Osteocyte (in vitro differentiated cells): Measurements from ENCODE around the gene PWWP2A. TPM values are rescaled to one million over a fixed set of nuclear protein-coding genes. Genes with fewer than 3 reads are reported as not detected.
A peak's percentile ranks its signal among the peaks of the same experiment; 100 is the strongest.

Experiments used
- DNase-seq: peaks from one replicate; pipeline ENCODE4 v3.0.0; 2021; ENCODE audit warnings: mixed read lengths; ENCODE audit not compliant: unreplicated experiment; ENCODE audit errors: extremely low spot score
- H3K27ac Mint-ChIP-seq: one replicate; pipeline ENCODE4 v1.8.0; 2021; ENCODE audit warnings: mild to moderate bottlenecking, mixed read lengths; ENCODE audit not compliant: unreplicated experiment
- H3K27me3 Mint-ChIP-seq: one replicate; pipeline ENCODE4 v1.8.0; 2021; ENCODE audit warnings: mixed read lengths; ENCODE audit not compliant: unreplicated experiment
- H3K36me3 Mint-ChIP-seq: one replicate; pipeline ENCODE4 v1.8.0; 2021; ENCODE audit warnings: mixed read lengths; ENCODE audit not compliant: unreplicated experiment
- H3K4me1 Mint-ChIP-seq: one replicate; pipeline ENCODE4 v1.8.0; 2021; ENCODE audit warnings: mixed read lengths; ENCODE audit not compliant: unreplicated experiment
- H3K4me3 Mint-ChIP-seq: one replicate; pipeline ENCODE4 v1.8.0; 2021; ENCODE audit warnings: mild to moderate bottlenecking, moderate library complexity, mixed read lengths; ENCODE audit not compliant: unreplicated experiment
- H3K9me3 Mint-ChIP-seq: one replicate; pipeline ENCODE4 v1.8.0; 2021; ENCODE audit warnings: mixed read lengths; ENCODE audit not compliant: unreplicated experiment
- total RNA-seq: library from RNA; stranded (reverse); gene quantifications from 2 replicates; pipeline ENCODE4 v1.2.1, GENCODE V29; 2021
- TF ChIP-seq, protein P1 (sequence below): fragments of 200-600 bp; sonication (generic); IDR thresholded peaks from 2 replicates; pipeline ENCODE4 v1.5.0; 2021; ENCODE audit warnings: antibody characterized with exemption, mild to moderate bottlenecking, moderate library complexity

The PWWP2A gene
- total RNA-seq, 1 donor from 2014 or later: 22.3 TPM

DNA sequence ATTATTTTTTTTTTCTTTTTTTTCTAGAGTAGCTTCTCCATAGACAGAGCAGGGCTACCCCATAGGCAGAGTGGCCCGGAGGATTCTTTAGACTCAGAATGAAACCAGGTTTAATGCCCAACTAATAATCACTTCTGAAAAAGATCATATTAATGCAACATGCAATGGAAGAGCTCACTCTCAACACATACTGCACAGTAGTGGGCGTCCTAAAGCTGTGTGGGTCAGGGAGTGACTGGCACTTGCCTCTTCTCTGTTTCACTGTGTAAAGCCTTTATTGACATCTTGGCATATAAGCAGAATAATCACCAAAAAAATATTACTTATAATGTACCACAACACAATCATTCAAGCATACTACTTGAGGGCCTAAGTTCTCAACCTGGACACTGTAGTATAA lies 11.1 kb downstream of the PWWP2A start:
- H3K36me3 Mint-ChIP-seq: peaks cover 29% of the 10 kb centered on the region
- no peak overlapping the region for H3K27ac Mint-ChIP-seq
- H3K27me3 Mint-ChIP-seq: no peaks in the 10 kb centered on the region
- TF ChIP-seq, protein P1, sequence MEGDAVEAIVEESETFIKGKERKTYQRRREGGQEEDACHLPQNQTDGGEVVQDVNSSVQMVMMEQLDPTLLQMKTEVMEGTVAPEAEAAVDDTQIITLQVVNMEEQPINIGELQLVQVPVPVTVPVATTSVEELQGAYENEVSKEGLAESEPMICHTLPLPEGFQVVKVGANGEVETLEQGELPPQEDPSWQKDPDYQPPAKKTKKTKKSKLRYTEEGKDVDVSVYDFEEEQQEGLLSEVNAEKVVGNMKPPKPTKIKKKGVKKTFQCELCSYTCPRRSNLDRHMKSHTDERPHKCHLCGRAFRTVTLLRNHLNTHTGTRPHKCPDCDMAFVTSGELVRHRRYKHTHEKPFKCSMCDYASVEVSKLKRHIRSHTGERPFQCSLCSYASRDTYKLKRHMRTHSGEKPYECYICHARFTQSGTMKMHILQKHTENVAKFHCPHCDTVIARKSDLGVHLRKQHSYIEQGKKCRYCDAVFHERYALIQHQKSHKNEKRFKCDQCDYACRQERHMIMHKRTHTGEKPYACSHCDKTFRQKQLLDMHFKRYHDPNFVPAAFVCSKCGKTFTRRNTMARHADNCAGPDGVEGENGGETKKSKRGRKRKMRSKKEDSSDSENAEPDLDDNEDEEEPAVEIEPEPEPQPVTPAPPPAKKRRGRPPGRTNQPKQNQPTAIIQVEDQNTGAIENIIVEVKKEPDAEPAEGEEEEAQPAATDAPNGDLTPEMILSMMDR: no peak
- peaks cover 13% of the 10 kb centered on the region for H3K4me1 Mint-ChIP-seq
- no peak overlapping the region for H3K4me3 Mint-ChIP-seq
- no peak for DNase-seq
- H3K9me3 Mint-ChIP-seq: no peaks in the 10 kb centered on the region

DNA sequence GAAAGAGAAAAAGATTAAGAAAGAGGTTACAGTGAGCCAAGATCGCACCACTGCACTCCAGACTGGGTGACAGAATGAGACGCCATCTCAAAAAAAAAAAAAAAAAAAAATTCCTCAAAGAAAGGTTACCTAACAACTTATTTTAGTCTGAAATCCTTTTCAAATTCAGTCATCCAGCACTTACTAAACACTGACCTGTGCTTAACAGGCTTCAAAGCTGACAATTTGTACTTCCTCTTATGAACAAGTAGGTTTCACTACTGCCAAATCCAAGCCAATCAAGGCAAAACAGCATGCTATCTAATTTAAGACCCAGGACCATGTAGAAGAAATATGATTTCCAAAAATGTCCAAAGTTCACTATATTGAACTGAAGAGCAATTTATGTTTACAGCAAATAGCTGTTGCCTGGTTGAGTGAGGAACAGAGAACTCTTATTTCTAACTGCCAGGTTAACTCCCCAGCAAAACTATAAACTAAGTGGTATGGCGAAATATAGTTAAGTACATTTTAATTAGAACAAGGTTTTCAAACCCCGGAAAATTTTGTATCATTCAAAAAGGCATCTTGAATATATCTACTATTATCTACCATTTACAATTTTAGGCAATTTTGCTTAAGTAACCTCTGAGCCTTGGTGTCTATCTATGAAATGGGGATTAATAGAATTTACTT lies 13.4 kb downstream of the PWWP2A start:
- TF ChIP-seq, protein P1: no peak
- Mint-ChIP-seq H3K27ac (no peak overlapping the region), H3K4me3 (no peak overlapping the region), H3K27me3 (no peaks in the 10 kb centered on the region), H3K36me3 (peaks cover 23% of the 10 kb centered on the region), H3K9me3 (no peaks in the 10 kb centered on the region), H3K4me1 (peaks cover 14% of the 10 kb centered on the region)
- no peak for DNase-seq

DNA sequence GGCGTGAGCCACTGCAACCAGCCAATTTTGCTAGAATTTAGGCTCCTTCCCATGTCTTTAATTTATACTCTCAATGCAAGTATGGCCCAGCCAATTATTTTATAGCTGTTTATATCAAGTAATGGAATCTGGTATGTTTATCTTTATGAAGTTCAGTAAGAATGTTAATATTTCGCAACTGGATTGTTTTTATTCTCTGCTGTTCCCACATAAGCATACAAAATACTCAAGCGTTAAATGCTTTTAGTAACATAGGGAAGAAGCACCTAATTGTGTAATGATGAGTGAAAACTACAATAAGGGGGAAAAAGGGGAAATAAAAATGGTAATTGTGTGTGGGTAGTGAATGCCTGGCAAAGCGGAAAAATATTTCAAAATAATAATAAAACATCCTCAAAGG lies 21.3 kb downstream of the PWWP2A start:
- TF ChIP-seq, protein P1: no peak
- H3K9me3 Mint-ChIP-seq: no peaks in the 10 kb centered on the region
- no peaks in the 10 kb centered on the region for H3K27me3 Mint-ChIP-seq
- peaks cover 16% of the 10 kb centered on the region for H3K4me1 Mint-ChIP-seq
- H3K27ac Mint-ChIP-seq: peak overlapping the region; percentile 48
- no peak overlapping the region for H3K4me3 Mint-ChIP-seq
- no peak for DNase-seq
- peaks cover 17% of the 10 kb centered on the region for H3K36me3 Mint-ChIP-seq

DNA sequence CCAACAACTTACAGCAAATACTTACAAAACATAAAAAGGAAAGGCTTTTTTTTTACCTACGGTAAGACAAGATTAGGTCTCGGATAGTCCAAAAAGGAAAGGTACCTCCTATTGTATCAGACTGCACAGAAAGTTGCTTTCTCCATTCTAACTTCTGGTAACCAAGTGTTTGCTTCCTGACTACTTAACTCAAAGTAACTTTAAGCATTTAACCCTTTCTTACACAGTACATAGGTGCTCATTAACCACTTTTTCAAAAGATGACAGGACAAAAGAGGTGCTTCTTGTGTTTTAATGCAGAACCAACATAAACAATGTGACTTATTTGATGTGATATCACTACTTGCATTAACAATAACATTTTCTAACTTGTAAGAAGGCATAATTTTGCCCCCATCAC lies 23.1 kb downstream of the PWWP2A start:
- Mint-ChIP-seq H3K36me3 (peaks cover 23% of the 10 kb centered on the region), H3K4me1 (peaks cover 16% of the 10 kb centered on the region), H3K9me3 (no peaks in the 10 kb centered on the region), H3K27ac (no peak overlapping the region), H3K4me3 (no peak overlapping the region), H3K27me3 (no peaks in the 10 kb centered on the region)
- TF ChIP-seq, protein P1: no peak
- DNase-seq: no peak

DNA sequence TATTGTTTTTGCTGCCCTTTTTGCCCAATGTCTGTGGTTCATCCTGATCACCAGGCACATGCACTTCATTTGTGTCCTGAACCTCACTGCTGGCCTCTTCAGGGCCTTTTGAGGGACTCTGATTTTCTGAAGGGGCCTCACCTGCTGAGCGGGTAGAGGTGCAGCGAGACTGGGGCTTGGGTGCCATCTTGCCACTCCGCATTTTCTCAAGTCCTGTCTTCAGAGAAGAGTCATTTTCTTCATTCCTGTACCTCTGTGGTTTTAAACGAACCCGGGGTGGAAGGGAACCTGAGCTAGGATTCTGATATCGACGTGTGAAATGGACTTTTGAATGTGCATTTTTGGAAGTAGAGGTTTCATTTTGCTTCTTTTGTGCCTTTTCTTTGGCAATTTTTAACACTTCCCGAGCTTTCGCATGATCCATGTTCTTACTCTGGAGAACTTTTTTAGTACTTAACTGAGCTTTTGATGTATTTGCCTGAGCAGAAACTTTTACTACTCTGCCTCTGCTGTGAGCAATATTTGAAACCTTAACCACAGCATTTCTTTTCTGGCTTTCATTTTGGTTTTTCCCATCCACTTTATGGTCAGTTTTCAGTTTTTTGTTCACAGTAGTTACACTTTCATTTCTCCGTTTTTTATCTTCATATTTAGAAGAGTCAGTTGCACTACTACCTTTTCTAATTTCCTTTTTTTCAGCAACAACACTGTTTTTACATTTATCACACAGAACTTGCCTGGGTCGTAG lies 26.1 kb downstream of the PWWP2A start:
- Mint-ChIP-seq H3K27me3 (no peaks in the 10 kb centered on the region), H3K9me3 (no peaks in the 10 kb centered on the region), H3K4me3 (no peak overlapping the region), H3K36me3 (peaks cover 22% of the 10 kb centered on the region), H3K4me1 (peaks cover 10% of the 10 kb centered on the region), H3K27ac (no peak overlapping the region)
- TF ChIP-seq, protein P1: no peak
- DNase-seq: no peak
